Breast epithelium (tissue), 3 donors: Measurements from ENCODE around the gene DHRS11.

ENCODE experiments used
- CTCF ChIP-seq, 3 donors: fragments of 450-650 bp; IDR thresholded peaks; one replicate each; pipeline ENCODE4 v1.5.1; 2016 to 2017; ENCODE audit warnings: antibody characterized with exemption in 3 of 3, mild to moderate bottlenecking in 3 of 3, moderate library complexity in 3 of 3
- POLR2AphosphoS5 ChIP-seq, 3 donors: sonication (generic); formaldehyde crosslinking; IDR thresholded peaks; one replicate each; pipeline ENCODE4 v1.6.1; 2017; ENCODE audit warnings: antibody characterized with exemption in 3 of 3

- TF ChIP-seq CTCF (IDR thresholded peaks at IDR 0.05): no peak
- no peak for TF ChIP-seq POLR2AphosphoS5 (IDR thresholded peaks at IDR 0.05)
These were observed 5.5 kb downstream of the DHRS11 start for GRCh38 chr17:36597226-36597625.
